Measurements from ENCODE around the gene DPP6.

The DPP6 gene

GRCh38 chr7:154817224-154817896 is 765.2 kb downstream of the DPP6 start:
- no peak for DNase-seq (ENCODE audit: low read depth in 2 of 2)

- no peak for DNase-seq (ENCODE audit: low read depth in 2 of 2)
Observed at GRCh38 chr7:154827007-154827406, 774.8 kb downstream of the DPP6 start.

GRCh38 chr7:154832557-154833138 is 780.5 kb downstream of the DPP6 start:
- no peak for DNase-seq (ENCODE audit: low read depth in 2 of 2)

GRCh38 chr7:154836021-154836448 is 783.8 kb downstream of the DPP6 start:
- DNase-seq (ENCODE audit: low read depth in 2 of 2), result no peak

- no peak for DNase-seq (ENCODE audit: low read depth in 2 of 2)
Observed at GRCh38 chr7:154837087-154837486, 784.9 kb downstream of the DPP6 start.

GRCh38 chr7:154837622-154838021 is 785.4 kb downstream of the DPP6 start:
- no peak for DNase-seq (ENCODE audit: low read depth in 2 of 2)

GRCh38 chr7:154840086-154840485 is 787.9 kb downstream of the DPP6 start:
- no peak for DNase-seq (ENCODE audit: low read depth in 2 of 2)

GRCh38 chr7:154841731-154842331 is 789.6 kb downstream of the DPP6 start:
- no peak for DNase-seq (ENCODE audit: low read depth in 2 of 2)

- DNase-seq (ENCODE audit: low read depth in 2 of 2), result no peak
Observed at GRCh38 chr7:154842591-154842990, 790.4 kb downstream of the DPP6 start.

- DNase-seq (ENCODE audit: low read depth in 2 of 2), result no peak
Observed at GRCh38 chr7:154843670-154844237, 791.6 kb downstream of the DPP6 start.

- DNase-seq (ENCODE audit: low read depth in 2 of 2), result no peak
Observed at GRCh38 chr7:154844499-154844898, 792.3 kb downstream of the DPP6 start.

GRCh38 chr7:154844955-154845354 is 792.8 kb downstream of the DPP6 start:
- DNase-seq (ENCODE audit: low read depth in 2 of 2), result no peak

- no peak for DNase-seq (ENCODE audit: low read depth in 2 of 2)
Observed at GRCh38 chr7:154848464-154848863, 796.3 kb downstream of the DPP6 start.

- DNase-seq (ENCODE audit: low read depth in 2 of 2), result no peak
Observed at GRCh38 chr7:154852205-154852604, 800.0 kb downstream of the DPP6 start.

GRCh38 chr7:154853063-154853726 is 801.0 kb downstream of the DPP6 start:
- no peak for DNase-seq (ENCODE audit: low read depth in 2 of 2)

- DNase-seq (ENCODE audit: low read depth in 2 of 2), result no peak
Observed at GRCh38 chr7:154853727-154854095, 801.5 kb downstream of the DPP6 start.

- no peak for DNase-seq (ENCODE audit: low read depth in 2 of 2)
Observed at GRCh38 chr7:154854836-154855235, 802.6 kb downstream of the DPP6 start.

- DNase-seq (ENCODE audit: low read depth in 2 of 2), result no peak
Observed at GRCh38 chr7:154855366-154855765, 803.2 kb downstream of the DPP6 start.

- DNase-seq (ENCODE audit: low read depth in 2 of 2), result no peak
Observed at GRCh38 chr7:154856733-154857132, 804.5 kb downstream of the DPP6 start.

GRCh38 chr7:154857240-154857639 is 805.0 kb downstream of the DPP6 start:
- DNase-seq (ENCODE audit: low read depth in 2 of 2), result no peak

- DNase-seq (ENCODE audit: low read depth in 2 of 2), result no peak
Observed at GRCh38 chr7:154857728-154858681, 805.8 kb downstream of the DPP6 start.
